Cardiac muscle cell (in vitro differentiated cells and primary cell): ENCODE data around the gene KLHL17. TPM values are rescaled to one million over a fixed set of nuclear protein-coding genes. Genes with fewer than 3 reads are reported as not detected.

ENCODE experiments used
- DNase-seq, 2 donors: peaks; one replicate each; pipeline versions ENCODE4 v3.0.0 to v3.0.0-alpha.2; 2010 to 2017; ENCODE audit warnings: low read depth in 1 of 2, low spot score in 1 of 2
- H3K27ac ChIP-seq: fragments of 200-600 bp; sonication (generic); 2 replicates; pipeline ENCODE4 v1.5.1; 2016
- H3K27me3 ChIP-seq: fragments of 200-600 bp; sonication (generic); 2 replicates; pipeline ENCODE4 v1.6.0; 2016; ENCODE audit warnings: control low read depth
- H3K36me3 ChIP-seq: fragments of 200-600 bp; sonication (generic); 2 replicates; pipeline ENCODE4 v1.5.1; 2016; ENCODE audit warnings: control low read depth
- H3K4me1 ChIP-seq: fragments of 200-600 bp; sonication (generic); 2 replicates; pipeline ENCODE4 v1.8.1; 2017; ENCODE audit warnings: low read depth, mild to moderate bottlenecking, mixed run types
- H3K4me3 ChIP-seq: fragments of 200-600 bp; sonication (generic); 2 replicates; pipeline ENCODE4 v1.5.1; 2016; ENCODE audit warnings: mild to moderate bottlenecking
- H3K9me3 ChIP-seq: fragments of 200-600 bp; sonication (generic); 2 replicates; pipeline ENCODE4 v1.5.1; 2017; ENCODE audit warnings: low read depth, mild to moderate bottlenecking, control low read depth
- CTCF ChIP-seq: IDR thresholded peaks from 2 replicates; pipeline ENCODE4 v1.5.1; 2012; ENCODE audit warnings: low read depth, mild to moderate bottlenecking, low read length
- polyA plus RNA-seq: library from polyadenylated mRNA; unstranded; fragments of >200 nt; fragmentation: Nextera tagmentation; extraction: Ambion mirVana; gene quantifications from 2 replicates; pipeline ENCODE4 v1.2.1, GENCODE V29; 2016
- total RNA-seq: library from RNA; depleted of rRNA; stranded (reverse); fragments of >200 nt; gene quantifications from 2 replicates; pipeline ENCODE4 v1.2.3, GENCODE V29; 2016

Gene KLHL17
- total and polyA plus RNA-seq, 2 experiments from 2014 or later: 31.5 to 42.9 TPM

GRCh38 chr1:938088-938683, 22.2 kb upstream of the KLHL17 start:
- peaks cover 30% of the 10 kb centered on the region for H3K27me3 ChIP-seq

DNA sequence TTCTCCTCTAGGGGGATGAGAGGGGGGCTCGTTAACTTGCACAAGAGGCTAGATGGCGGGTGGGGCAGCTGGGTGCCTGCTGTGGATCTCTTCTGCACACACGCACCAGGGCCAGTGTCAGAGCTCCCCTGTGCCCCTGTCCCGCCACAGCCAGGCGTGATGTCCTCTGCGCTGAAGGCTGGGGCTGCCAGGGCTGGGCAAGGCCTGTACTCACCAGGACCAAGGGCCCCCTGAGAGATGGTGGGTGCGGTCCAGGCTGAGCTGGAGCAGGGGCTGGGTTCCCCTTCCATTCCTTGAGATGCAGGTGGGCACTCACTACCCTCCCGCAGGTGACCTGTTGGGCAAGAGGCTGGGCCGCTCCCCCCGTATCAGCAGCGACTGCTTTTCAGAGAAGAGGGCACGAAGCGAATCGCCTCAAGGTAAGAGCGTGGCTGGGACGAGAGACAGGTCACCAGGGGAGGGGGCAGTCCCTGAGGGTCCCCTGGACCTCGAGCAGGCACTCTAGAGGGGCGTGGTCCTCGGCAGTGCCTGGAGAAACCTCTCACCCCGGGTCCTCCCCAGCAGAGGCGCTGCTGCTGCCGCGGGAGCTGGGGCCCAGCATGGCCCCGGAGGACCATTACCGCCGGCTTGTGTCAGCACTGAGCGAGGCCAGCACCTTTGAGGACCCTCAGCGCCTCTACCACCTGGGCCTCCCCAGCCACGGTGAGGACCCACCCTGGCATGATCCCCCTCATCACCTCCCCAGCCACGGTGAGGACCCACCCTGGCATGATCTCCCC, 21.5 kb upstream of the KLHL17 start:
- Histone ChIP-seq H3K36me3 (no peaks in the 10 kb centered on the region), H3K4me3 (no peak overlapping the region), H3K27me3 (peaks cover 25% of the 10 kb centered on the region), H3K4me1 (peaks cover 28% of the 10 kb centered on the region), H3K9me3 (no peaks in the 10 kb centered on the region), H3K27ac (no peak overlapping the region)
- no peak for DNase-seq
- TF ChIP-seq CTCF: no peak

More at GRCh38 chr1:938088-938683, 22.2 kb upstream of the KLHL17 start:
- H3K27ac ChIP-seq: no peak overlapping the region
- H3K36me3 ChIP-seq: no peaks in the 10 kb centered on the region
- peak; percentile 24 to 71 for DNase-seq
- TF ChIP-seq CTCF: peak; percentile 45
- peaks cover 28% of the 10 kb centered on the region for H3K4me1 ChIP-seq
- H3K9me3 ChIP-seq: no peaks in the 10 kb centered on the region
- H3K4me3 ChIP-seq: no peak overlapping the region

- no peak overlapping the region for H3K4me3 ChIP-seq
- peaks cover 25% of the 10 kb centered on the region for H3K27me3 ChIP-seq
- TF ChIP-seq CTCF: no peak
- peaks cover 28% of the 10 kb centered on the region for H3K4me1 ChIP-seq
- H3K9me3 ChIP-seq: no peaks in the 10 kb centered on the region
- H3K27ac ChIP-seq: no peak overlapping the region
- no peaks in the 10 kb centered on the region for H3K36me3 ChIP-seq
- no peak for DNase-seq
These were observed 20.8 kb upstream of the KLHL17 start for GRCh38 chr1:939511-940106.

GRCh38 chr1:940107-941014, 20.0 kb upstream of the KLHL17 start:
- Histone ChIP-seq H3K4me3 (peak overlapping the region; percentile 29), H3K27ac (no peak overlapping the region), H3K9me3 (no peaks in the 10 kb centered on the region), H3K27me3 (peaks cover 25% of the 10 kb centered on the region), H3K4me1 (peaks cover 23% of the 10 kb centered on the region), H3K36me3 (no peaks in the 10 kb centered on the region)
- DNase-seq: peak; percentile 72 to 84
- TF ChIP-seq CTCF: no peak

DNA sequence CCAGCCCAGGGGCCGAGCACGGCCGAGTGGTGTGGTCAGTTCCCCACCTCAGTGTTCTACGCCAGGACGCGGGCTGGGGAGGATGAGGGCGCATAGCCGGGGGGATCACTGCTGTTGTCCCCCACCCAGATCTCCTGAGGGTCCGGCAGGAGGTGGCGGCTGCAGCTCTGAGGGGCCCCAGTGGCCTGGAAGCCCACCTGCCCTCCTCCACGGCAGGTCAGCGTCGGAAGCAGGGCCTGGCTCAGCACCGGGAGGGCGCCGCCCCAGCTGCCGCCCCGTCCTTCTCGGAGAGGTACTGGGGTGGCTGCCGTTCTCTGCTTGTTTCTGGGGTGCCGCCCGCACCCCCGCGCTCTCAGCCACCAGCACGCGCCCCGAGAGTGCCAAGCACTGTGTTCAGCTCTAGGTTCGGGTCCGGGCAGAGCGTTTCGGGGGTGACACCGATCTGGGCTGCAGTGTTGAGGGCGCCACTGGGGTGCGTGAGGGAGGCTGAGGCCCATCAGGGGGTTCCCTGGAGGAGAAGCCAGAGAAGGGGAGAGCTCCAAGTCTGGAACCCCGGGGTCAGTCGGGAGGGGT, 19.3 kb upstream of the KLHL17 start:
- Histone ChIP-seq H3K36me3 (no peaks in the 10 kb centered on the region), H3K27me3 (peaks cover 25% of the 10 kb centered on the region), H3K9me3 (no peaks in the 10 kb centered on the region), H3K4me1 (peaks cover 18% of the 10 kb centered on the region), H3K27ac (no peak overlapping the region), H3K4me3 (peak overlapping the region; percentile 34)
- no peak for DNase-seq
- TF ChIP-seq CTCF: no peak
